Measurements from ENCODE around the gene MYO1A. TPM values are rescaled to one million over a fixed set of nuclear protein-coding genes. Genes with fewer than 3 reads are reported as not detected.
A peak's percentile ranks its signal among the peaks of the same experiment; 100 is the strongest.
"Not testable (repeated sequence)": the region's sequence is repeated elsewhere in the genome, so short reads cannot be mapped to it uniquely, and the experiment has no call there.

Gene MYO1A
- total and polyA plus RNA-seq, 2 donors (not counting 1 experiment from before 2014, with no cell fraction given): 0.55 to 1.3 TPM

DNA sequence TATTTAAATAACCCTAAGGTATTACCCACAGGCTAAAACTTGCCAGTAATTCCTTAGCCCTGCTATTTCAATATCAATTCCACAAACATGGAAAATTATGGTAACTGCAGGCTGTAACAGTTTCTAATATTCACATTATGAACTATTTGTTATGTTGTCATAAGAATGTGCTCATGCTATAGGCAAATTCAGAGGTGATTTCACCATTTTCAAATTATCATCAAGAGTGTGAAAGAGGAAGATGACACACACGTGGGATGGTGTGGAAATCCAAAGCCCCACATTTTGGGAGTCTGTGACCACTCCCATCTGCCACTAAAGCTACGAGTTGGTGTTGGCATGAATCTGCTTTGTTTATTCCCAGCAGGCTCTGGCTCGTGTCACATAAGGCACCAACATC lies 5.9 kb upstream of the MYO1A start:
- ChIA-PET CTCF (interaction anchor here (0.6 to 2.5 kb wide), 4 partner anchors 15 to 291 kb away, joined by 3 to 12 read pairs (median 5); no protein-coding TSS in a partner anchor), POLR2A (no interaction called here)
- Histone ChIP-seq H2AFZ (ENCODE audit: insufficient read depth, low read depth, low read length, poor library complexity, severe bottlenecking) (no peak overlapping the region), H3K79me2 (ENCODE audit: control insufficient read depth, insufficient read depth, low read length) (no peaks in the 10 kb centered on the region), H3K27me3 (replicated peaks in 1 of 4; ENCODE audit: control extremely low read depth in 1 of 4, control insufficient read depth in 3 of 4, insufficient read depth in 4 of 4, low read length in 3 of 4) (no peaks in the 10 kb centered on the region), H3K4me3 (ENCODE audit: control extremely low read depth in 1 of 5, extremely low read depth in 1 of 5, insufficient read depth in 1 of 5, low read depth in 2 of 5, low read length in 4 of 5) (no peak overlapping the region), H3K9ac (ENCODE audit: low read length) (no peak overlapping the region), H3K4me1 (ENCODE audit: control insufficient read depth in 2 of 2, insufficient read depth in 2 of 2, low read length in 2 of 2) (peaks cover 24 to 37% of the 10 kb centered on the region in 2 donors), H3K36me3 (replicated peaks in 1 of 2; ENCODE audit: control extremely low read depth in 1 of 2, control insufficient read depth in 1 of 2, extremely low read depth in 1 of 2, insufficient read depth in 2 of 2, low read length in 1 of 2) (peaks cover 1 to 8% of the 10 kb centered on the region in 2 experiments), H4K20me1 (ENCODE audit: control insufficient read depth, insufficient read depth, low read length, poor library complexity, severe bottlenecking) (no peaks in the 10 kb centered on the region), H3K27ac (ENCODE audit: low read length in 2 of 2) (no peak overlapping the region), H3K9me3 (ENCODE audit: control extremely low read depth in 1 of 3, control insufficient read depth in 2 of 3, insufficient read depth in 1 of 3, low read length in 2 of 3) (no peaks in the 10 kb centered on the region), H3K4me2 (replicated peaks; ENCODE audit: low read depth, low read length, poor library complexity, severe bottlenecking) (no peak overlapping the region)
- Mint-ChIP-seq H3K4me1 (peaks cover 48% of the 10 kb centered on the region), H3K4me3 (no peak overlapping the region), H3K27me3 (no peaks in the 10 kb centered on the region), H3K27ac (peak overlapping the region; percentile 41), H3K9me3 (ENCODE audit: insufficient read depth) (no peaks in the 10 kb centered on the region)
- ATAC-seq (ENCODE audit: low read depth) (no peak), DNase-seq (no peak)
- intact Hi-C loops (cut with micrococcal nuclease): no loop called here
- no peak for TF ChIP-seq CTCF (IDR thresholded peaks at IDR 0.05)
- no peak for TF ChIP-seq EZH2 (IDR thresholded peaks at IDR 0.05; ENCODE audit: borderline replicate concordance, insufficient read depth, low read depth, low read length, poor library complexity, severe bottlenecking)
- WGBS (ENCODE audit: insufficient coverage): 80% methylated on average over 1 of the region's 3 CpGs

- H3K9ac ChIP-seq (ENCODE audit: low read length); H3K4me2 ChIP-seq (replicated peaks; ENCODE audit: low read depth, low read length, poor library complexity, severe bottlenecking); H3K27ac ChIP-seq (ENCODE audit: low read length in 2 of 2); ATAC-seq (ENCODE audit: low read depth); intact Hi-C loops (cut with micrococcal nuclease); H2AFZ ChIP-seq (ENCODE audit: insufficient read depth, low read depth, low read length, poor library complexity, severe bottlenecking); H3K36me3 ChIP-seq (replicated peaks in 1 of 2; ENCODE audit: control extremely low read depth in 1 of 2, control insufficient read depth in 1 of 2, extremely low read depth in 1 of 2, insufficient read depth in 2 of 2, low read length in 1 of 2); H3K27me3 Mint-ChIP-seq; H3K9me3 Mint-ChIP-seq (ENCODE audit: insufficient read depth); H3K4me3 Mint-ChIP-seq; H3K79me2 ChIP-seq (ENCODE audit: control insufficient read depth, insufficient read depth, low read length); CTCF ChIA-PET; H3K27me3 ChIP-seq (replicated peaks in 1 of 4; ENCODE audit: control extremely low read depth in 1 of 4, control insufficient read depth in 3 of 4, insufficient read depth in 4 of 4, low read length in 3 of 4); DNase-seq; H4K20me1 ChIP-seq (ENCODE audit: control insufficient read depth, insufficient read depth, low read length, poor library complexity, severe bottlenecking); POLR2A ChIA-PET; H3K9me3 ChIP-seq (ENCODE audit: control extremely low read depth in 1 of 3, control insufficient read depth in 2 of 3, insufficient read depth in 1 of 3, low read length in 2 of 3); H3K27ac Mint-ChIP-seq; H3K4me3 ChIP-seq (ENCODE audit: control extremely low read depth in 1 of 5, extremely low read depth in 1 of 5, insufficient read depth in 1 of 5, low read depth in 2 of 5, low read length in 4 of 5): not testable (repeated sequence)
- whole genome bisulfite sequencing (ENCODE audit: insufficient coverage): 94% methylated on average over 2 of the region's 4 CpGs
- H3K4me1 Mint-ChIP-seq: peaks cover 34% of the 10 kb centered on the region
- peaks cover 22 to 27% of the 10 kb centered on the region in 2 donors for H3K4me1 ChIP-seq (ENCODE audit: control insufficient read depth in 2 of 2, insufficient read depth in 2 of 2, low read length in 2 of 2)
Observed at GRCh38 chr12:57053901-57054300, 4.0 kb upstream of the MYO1A start.

GRCh38 chr12:57053146-57053545 lies 3.2 kb upstream of the MYO1A start:
- intact Hi-C loops (cut with micrococcal nuclease); CTCF ChIA-PET: not testable (repeated sequence)

More at GRCh38 chr12:57053146-57053545, 3.2 kb upstream of the MYO1A start:
- H3K9me3 ChIP-seq (ENCODE audit: control extremely low read depth in 1 of 3, control insufficient read depth in 2 of 3, insufficient read depth in 1 of 3, low read length in 2 of 3); H3K27ac ChIP-seq (ENCODE audit: low read length in 2 of 2); DNase-seq; H4K20me1 ChIP-seq (ENCODE audit: control insufficient read depth, insufficient read depth, low read length, poor library complexity, severe bottlenecking); H3K4me3 Mint-ChIP-seq; ATAC-seq (ENCODE audit: low read depth); H3K36me3 ChIP-seq (replicated peaks in 1 of 2; ENCODE audit: control extremely low read depth in 1 of 2, control insufficient read depth in 1 of 2, extremely low read depth in 1 of 2, insufficient read depth in 2 of 2, low read length in 1 of 2); H3K9me3 Mint-ChIP-seq (ENCODE audit: insufficient read depth); H3K79me2 ChIP-seq (ENCODE audit: control insufficient read depth, insufficient read depth, low read length); H3K9ac ChIP-seq (ENCODE audit: low read length); POLR2A ChIA-PET; H3K27me3 Mint-ChIP-seq; H3K4me2 ChIP-seq (replicated peaks; ENCODE audit: low read depth, low read length, poor library complexity, severe bottlenecking); H3K4me3 ChIP-seq (ENCODE audit: control extremely low read depth in 1 of 5, extremely low read depth in 1 of 5, insufficient read depth in 1 of 5, low read depth in 2 of 5, low read length in 4 of 5); H3K27me3 ChIP-seq (replicated peaks in 1 of 4; ENCODE audit: control extremely low read depth in 1 of 4, control insufficient read depth in 3 of 4, insufficient read depth in 4 of 4, low read length in 3 of 4); H2AFZ ChIP-seq (ENCODE audit: insufficient read depth, low read depth, low read length, poor library complexity, severe bottlenecking); H3K27ac Mint-ChIP-seq: not testable (repeated sequence)
- peaks cover 14 to 22% of the 10 kb centered on the region in 2 donors for H3K4me1 ChIP-seq (ENCODE audit: control insufficient read depth in 2 of 2, insufficient read depth in 2 of 2, low read length in 2 of 2)
- no CpG with 5 or more reads among the region's 4 CpGs for WGBS (ENCODE audit: insufficient coverage)
- peaks cover 28% of the 10 kb centered on the region for H3K4me1 Mint-ChIP-seq

All from B cell (primary cell).